ENCODE data around the gene WDR33.

WDR33 gene

DNA sequence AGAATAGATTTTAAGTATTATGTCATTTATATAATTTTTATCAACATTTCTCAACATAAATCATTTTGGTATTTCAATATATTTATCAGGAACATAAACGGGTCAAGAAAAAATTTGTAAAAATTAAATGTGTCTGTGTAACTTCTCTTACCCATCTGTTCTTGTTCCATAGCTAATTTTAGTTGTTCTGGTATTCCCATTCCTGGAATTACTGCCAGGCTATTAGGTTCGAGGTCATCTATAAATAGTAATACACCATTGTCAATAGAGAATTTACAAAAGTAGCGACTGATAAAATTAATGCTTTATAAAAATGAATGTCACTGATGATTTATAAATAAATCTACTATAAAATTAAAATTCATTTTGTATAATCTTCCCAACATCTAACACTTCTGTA is 88.2 kb downstream of the WDR33 start:
- H3K4me3 ChIP-seq (ENCODE audit: low read depth, low read length) = no peak overlapping the region
- TF ChIP-seq, protein P1, sequence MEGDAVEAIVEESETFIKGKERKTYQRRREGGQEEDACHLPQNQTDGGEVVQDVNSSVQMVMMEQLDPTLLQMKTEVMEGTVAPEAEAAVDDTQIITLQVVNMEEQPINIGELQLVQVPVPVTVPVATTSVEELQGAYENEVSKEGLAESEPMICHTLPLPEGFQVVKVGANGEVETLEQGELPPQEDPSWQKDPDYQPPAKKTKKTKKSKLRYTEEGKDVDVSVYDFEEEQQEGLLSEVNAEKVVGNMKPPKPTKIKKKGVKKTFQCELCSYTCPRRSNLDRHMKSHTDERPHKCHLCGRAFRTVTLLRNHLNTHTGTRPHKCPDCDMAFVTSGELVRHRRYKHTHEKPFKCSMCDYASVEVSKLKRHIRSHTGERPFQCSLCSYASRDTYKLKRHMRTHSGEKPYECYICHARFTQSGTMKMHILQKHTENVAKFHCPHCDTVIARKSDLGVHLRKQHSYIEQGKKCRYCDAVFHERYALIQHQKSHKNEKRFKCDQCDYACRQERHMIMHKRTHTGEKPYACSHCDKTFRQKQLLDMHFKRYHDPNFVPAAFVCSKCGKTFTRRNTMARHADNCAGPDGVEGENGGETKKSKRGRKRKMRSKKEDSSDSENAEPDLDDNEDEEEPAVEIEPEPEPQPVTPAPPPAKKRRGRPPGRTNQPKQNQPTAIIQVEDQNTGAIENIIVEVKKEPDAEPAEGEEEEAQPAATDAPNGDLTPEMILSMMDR (IDR thresholded peaks at IDR 0.05; ENCODE audit: low read depth, low read length) = no peak

DNA sequence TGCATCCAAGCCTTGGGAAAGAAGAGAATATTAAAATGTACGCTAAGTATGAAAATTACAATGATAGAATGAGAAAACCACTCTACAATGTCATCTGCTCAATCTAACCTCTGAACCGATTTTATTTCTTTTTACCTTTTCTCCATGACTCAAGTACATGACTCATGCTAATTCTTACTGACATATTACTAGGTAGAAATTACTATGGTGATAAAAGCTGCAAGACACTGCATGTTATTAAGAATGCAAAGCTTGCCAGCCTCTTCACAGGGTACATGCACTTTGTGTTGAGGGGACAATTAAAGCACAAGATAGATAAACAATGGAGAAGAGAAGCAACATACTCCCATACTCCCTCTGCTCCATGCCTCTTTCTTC is 89.0 kb downstream of the WDR33 start:
- no peak overlapping the region for H3K4me3 ChIP-seq (ENCODE audit: low read depth, low read length)
- TF ChIP-seq, protein P1 (IDR thresholded peaks at IDR 0.05; ENCODE audit: low read depth, low read length) = no peak

- H3K4me3 ChIP-seq (ENCODE audit: low read depth, low read length) = no peak overlapping the region
- TF ChIP-seq, protein P1 (IDR thresholded peaks at IDR 0.05; ENCODE audit: low read depth, low read length) = no peak
Observed at GRCh38 chr2:127721311-127721977, 89.5 kb downstream of the WDR33 start.

GRCh38 chr2:127719301-127720218 is 91.4 kb downstream of the WDR33 start:
- TF ChIP-seq, protein P1 (IDR thresholded peaks at IDR 0.05; ENCODE audit: low read depth, low read length) = no peak
- no peak overlapping the region for H3K4me3 ChIP-seq (ENCODE audit: low read depth, low read length)

DNA sequence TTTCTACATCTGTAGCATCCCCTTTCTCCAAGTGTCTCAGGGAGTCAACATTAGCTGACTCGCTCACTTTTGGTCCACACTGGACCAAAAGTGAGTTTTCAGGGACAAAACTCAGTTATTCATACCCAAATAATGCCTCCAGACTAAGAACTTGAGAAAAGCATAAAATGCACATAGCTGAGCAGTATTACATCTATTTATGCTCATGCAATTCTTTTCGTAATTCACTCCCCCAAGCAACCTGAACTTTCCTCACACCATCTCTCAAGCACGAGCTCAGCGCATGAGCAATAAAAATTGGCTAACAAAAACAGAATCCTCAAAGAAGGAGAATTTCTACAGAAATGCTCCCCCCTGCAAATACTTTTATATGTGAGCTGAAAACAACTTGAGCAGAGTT is 92.7 kb downstream of the WDR33 start:
- TF ChIP-seq, protein P1 (IDR thresholded peaks at IDR 0.05; ENCODE audit: low read depth, low read length) = no peak

GRCh38 chr2:127715778-127716449 is 95.1 kb downstream of the WDR33 start:
- no peak overlapping the region for H3K4me3 ChIP-seq (ENCODE audit: low read depth, low read length)
- TF ChIP-seq, protein P1 (IDR thresholded peaks at IDR 0.05; ENCODE audit: low read depth, low read length) = no peak

More for the DNA sequence above, 92.7 kb downstream of the WDR33 start:
- no peak overlapping the region for H3K4me3 ChIP-seq (ENCODE audit: low read depth, low read length)

All from WI38 (cell line).